ENCODE measurements around the gene TINAGL1.

Gene TINAGL1

DNA sequence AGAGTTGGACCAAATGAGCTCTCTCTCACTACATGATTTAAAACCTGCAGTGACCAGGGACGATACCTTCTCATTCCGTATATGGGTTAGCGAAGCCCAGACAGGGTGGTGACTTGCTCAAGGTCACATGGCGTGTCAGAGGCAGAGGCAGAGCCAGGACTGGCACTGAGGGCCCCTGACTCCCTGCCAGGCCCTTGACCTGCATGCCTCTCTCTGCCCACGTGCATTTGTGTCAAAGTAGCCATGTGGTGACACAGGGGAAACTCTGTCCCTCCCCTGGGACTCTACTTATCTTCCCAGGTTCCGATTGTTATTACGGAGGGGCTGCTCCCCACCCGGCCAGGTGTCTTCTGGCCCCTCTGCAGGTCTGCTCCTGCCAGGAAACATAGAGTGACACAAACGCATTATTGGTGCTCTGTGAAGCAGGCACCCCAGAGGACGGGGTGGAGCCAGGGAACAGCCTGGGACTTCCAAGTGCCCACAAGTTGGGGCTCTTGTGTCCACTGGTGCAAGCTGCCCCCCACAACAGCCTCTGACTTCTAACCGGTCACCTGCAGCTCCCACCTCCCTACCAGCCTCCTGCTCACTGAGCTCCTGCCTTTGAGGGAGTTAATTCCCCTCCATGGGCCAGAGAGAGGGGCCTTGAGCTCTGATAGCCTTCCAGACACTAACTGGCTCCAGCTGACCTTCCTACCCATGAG, 7.3 kb upstream of the TINAGL1 start:
- no peak for DNase-seq

GRCh38 chr1:31569596-31570173, 6.6 kb upstream of the TINAGL1 start:
- no peak for DNase-seq

DNA sequence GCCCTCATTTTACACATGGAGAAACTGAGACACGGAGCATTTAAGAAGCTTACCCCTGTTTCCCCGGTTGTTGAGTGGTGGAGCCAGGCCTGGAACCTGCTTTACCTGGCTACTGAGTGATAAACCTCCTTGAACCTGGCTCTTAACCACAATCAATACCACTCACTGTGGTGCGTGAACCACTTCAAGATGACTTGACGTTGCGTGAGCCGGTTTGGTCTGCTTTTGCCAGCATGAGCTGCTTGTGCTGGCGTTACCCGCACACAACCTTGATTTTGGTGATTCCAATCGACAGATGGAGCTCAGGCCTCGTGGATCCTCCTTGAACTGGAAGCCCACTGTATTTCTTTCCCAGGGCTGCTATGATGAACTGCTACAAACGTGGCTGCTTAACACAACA, 6.1 kb upstream of the TINAGL1 start:
- no peak for DNase-seq

- DNase-seq: no peak
Measured at GRCh38 chr1:31570906-31571305, 5.4 kb upstream of the TINAGL1 start.

GRCh38 chr1:31571340-31572295, 4.7 kb upstream of the TINAGL1 start:
- DNase-seq: peak in 1 of 2 experiments; percentile 6

DNA sequence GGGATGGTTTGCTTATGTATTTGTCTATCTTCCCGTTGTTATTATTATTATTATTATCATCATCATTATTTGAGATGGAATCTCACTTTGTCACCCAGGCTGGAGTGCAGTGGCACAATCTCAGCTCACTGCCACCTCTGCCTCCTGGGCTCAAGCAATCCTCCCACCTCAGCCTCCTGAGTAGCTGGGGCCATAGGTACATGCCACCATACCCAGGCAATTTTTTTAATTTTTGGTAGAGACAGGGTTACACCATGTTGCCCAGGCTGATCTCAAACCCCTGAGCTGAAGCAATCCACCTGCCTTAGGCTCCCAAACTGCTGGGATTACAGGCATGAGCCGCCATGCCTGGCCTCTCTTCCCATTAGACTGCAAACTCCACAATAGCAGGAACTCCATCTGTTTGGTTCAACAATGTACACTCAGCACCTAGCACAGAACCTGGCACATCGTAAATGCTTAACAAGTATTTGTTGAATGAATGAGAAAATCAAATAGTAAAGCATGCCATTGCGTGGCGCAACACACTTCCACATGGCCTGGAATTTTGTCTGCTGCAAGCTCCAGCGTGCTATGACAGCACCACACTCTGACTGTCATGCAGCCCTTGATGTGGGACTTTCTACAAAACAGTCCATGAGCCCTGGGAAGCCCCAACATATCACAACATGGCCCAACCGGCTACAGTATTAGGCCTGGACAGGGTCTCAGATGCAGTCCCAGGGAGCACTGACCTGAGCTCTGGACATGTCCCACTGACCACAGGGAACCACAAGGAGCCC, 3.8 kb upstream of the TINAGL1 start:
- DNase-seq: no peak

DNA sequence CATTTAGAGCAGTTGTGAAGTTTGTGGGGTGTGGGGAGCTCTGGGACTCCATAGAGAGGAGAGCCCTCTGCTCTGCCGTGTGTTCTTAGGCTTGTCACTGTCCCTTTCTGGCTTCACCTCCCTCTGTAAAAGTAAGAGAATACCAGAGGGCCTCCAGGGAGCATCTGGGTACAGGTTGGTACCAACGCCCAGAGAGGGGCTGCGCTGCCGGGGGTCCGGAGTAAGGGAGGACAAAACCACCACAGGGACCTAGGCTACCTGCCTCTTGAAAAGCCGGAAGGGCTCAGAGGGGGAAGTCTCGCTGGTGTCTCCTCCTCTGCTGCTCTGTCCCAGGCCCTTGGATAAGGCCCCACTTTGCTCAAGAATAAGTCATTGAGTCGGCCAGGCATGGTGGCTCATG, 3.1 kb upstream of the TINAGL1 start:
- no peak for DNase-seq

DNA sequence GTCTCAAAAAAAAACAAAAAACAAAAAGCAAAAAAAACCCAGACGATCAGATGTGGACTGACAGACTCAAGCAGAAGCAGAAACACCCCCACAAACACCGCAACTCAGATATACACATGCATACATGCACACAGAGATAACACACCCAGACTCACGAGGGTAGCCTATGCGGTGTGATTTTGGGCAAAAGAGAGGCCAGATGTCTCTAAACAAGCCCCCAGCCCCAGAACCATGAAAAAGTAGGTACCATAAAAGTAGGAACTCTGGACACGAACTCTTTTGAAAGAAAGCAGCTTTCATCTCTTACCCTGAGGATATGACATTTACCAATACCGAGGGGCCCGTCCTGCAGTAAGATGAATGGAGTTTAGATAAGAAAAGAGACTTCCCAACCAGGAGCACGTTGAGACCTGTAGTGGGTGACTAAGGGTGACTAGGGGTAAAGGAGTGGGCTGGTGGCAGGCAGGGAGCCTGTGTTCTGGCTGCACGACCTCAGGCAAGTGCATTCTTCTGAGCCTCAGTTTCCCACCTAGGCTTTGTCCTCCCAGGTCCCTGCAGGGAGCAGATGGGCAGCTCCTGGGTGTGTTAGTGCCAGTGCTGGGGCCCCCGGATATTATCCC, 1.5 kb upstream of the TINAGL1 start:
- DNase-seq: no peak

GRCh38 chr1:31575369-31576140, 760 bp upstream of the TINAGL1 start:
- no peak for DNase-seq

DNA sequence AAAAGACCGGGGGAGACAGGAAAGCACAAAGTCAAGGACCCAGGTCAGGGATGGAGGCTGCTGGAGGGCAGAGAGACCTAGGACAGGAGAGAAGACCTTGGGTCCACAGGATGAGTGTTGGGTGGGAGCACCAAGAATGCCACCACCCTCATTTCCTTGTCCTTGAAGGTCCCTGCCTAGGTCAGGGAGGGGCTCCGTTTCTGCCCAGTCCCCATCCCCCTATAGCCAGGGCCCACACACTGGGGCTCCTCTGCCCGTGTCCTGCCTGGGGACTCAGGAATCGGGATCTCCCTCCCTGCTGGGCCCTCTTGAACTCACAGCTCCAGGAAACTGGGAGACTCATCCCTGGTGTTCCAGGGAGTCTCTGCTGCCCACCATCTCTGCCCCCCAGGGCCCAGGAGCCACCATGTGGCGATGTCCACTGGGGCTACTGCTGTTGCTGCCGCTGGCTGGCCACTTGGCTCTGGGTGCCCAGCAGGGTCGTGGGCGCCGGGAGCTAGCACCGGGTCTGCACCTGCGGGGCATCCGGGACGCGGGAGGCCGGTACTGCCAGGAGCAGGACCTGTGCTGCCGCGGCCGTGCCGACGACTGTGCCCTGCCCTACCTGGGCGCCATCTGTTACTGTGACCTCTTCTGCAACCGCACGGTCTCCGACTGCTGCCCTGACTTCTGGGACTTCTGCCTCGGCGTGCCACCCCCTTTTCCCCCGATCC, 584 bp downstream of the TINAGL1 start:
- no peak for DNase-seq

DNA sequence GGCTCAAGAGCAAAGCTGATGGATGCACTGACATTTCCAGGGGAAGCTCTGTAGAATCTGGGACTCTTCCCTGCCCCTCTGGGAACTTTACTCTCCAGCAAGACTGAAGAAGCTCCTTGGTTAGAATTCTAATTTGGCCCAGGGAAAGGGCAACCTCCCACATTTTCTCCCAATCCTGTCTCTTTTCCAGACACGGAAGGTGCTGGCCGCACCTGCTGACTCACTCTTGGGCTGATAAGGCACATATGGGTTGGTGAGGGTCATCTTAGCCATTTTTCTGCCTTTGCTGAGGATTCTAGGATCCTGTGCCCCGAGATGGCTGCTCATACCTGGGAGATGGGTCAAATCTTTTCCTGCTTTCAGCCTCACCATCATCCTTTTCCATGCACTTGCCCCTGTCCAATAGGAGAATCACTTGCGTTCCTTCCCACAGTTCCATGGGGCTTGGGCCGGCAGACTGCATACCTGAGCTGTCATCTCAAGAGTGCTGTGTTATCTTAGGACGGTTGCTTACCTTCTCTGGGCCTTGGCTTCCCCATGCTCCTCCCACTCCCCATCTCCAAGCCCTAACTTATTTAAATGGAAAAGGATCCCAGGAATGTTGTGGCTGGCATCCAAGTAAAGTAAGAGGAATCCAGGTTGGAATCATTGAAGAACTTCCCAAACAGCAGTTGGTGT, 1.3 kb downstream of the TINAGL1 start:
- DNase-seq: no peak

GRCh38 chr1:31579374-31579773, 3.1 kb downstream of the TINAGL1 start:
- no peak for DNase-seq

DNA sequence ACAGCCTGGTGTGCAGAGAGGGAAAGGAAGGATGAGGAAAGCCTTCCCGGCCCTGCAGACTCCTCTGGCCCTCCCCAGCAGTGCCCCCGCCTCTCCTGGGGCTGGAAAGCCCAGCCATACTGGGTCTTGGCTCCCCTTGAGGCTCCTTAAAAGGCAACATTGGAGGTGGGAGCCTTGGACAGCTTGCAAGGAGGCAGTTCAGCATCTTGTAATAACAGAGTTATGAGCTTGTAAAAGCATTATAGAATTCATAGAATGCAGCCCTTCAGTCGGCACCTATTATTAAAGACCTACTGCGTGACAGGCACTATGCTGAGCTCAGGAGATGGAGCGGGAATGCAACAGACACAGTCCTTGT, 4.2 kb downstream of the TINAGL1 start:
- DNase-seq: no peak

DNA sequence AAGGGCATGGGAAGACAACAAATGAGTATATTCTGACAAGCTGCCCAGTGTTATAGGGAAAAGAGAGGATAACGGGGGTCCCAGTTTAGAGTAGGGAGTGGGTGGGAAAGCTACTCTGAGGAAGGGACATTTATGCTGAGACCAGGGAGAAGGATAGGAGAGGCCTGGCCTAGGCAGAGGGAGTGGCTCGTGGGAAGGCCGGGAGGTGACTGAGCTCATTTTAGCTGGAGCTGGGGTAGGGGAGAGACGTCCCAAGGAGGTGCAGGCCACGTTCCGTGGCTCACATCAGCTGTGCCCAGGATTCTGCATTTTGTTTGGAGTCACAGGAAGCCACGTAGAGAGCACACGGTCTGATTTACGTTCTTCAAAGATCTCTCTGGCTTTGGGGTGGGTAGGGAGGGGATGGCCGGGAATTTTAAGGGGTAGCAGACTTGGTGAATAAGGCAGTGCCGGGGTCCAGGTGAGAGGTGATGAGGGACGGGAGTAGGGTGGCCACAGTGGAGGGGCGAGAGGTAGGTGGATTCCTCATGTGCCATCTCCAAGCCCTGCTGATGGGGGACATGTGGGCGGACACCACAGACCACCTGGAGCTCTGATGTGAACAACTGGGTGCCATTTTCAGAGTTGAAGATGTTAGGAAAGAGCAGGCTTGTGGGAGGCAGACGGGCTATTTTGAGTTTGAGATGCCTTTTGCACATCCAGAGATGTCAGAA, 4.7 kb downstream of the TINAGL1 start:
- DNase-seq: no peak

DNA sequence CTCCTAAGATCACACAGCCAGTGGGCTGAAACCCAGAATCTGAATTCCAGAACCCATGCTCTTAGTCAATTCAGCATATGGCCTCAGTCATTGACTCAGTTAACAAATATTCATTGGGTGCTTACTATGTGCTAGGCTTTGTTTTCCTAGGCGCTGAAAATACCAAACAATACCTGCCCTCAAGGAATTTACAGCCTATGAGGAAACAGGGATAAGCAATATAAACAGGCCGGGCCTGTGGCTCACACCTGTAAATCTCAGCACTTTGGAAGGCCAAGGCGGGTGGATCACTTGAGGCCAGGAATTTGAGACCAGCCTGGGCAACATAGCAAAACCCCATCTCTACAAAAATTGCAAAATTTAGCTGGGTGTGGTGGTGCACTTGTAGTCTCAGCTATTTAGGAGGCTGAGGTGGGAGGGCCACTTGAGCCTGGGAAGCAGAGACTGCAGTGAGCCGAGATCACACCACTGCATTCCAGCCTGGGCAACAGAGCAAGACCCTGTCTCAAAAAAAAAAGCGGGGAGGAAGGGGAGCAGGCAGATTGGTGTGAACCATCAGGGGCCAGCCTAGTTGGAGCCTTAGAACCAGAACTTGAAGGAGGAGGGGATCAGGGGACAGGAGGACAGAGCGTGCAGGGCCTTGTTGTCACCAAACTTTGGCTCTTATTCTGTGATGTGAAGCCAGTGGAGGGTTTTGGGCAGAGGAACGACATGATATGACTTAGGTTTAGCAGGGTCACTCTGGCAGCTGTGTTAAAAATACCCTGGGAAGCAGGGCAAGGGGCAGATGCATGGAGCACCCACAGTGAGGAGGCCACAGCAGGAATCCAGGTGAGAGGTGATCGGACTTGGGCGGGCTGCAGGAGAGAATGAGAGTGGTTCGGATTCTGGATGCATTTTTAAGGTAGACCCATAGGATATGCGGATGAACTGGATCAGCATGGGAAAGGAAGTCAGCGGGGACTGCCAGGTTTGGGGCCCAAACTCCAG, 5.8 kb downstream of the TINAGL1 start:
- no peak for DNase-seq

- DNase-seq: no peak
Measured at GRCh38 chr1:31583082-31583994, 7.0 kb downstream of the TINAGL1 start.

Data from Kasumi-1 (cell line).